Measurements from ENCODE around the gene KCNC1. TPM values are rescaled to one million over a fixed set of nuclear protein-coding genes. Genes with fewer than 3 reads are reported as not detected.

The KCNC1 gene
- total RNA-seq, 1 donor from 2014 or later: 0.20 TPM

DNA sequence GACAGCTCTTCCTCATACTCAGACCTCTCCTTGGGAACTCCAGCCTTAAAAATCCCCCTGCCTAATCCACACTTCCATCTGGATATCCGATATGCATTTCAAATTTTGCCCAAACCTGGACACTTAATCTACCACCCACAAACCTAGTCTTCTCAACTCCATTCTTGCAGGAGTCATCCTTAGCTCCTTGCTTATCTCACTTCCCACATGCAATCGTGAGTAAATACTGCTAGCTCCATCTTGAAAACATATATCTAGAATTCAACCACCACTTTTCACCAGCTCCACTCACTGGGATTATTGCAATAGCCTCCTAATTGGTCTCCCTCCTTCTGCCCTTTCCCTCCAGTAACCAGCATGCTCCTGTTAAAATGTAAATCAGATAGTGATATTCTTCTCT, 17.8 kb upstream of the KCNC1 start:
- H3K4me3 Mint-ChIP-seq (ENCODE audit: unreplicated experiment): no peak overlapping the region
- H3K36me3 Mint-ChIP-seq (ENCODE audit: low read depth): no peaks in the 10 kb centered on the region
- no peak for DNase-seq (ENCODE audit: low spot score)
- H3K27ac Mint-ChIP-seq (ENCODE audit: unreplicated experiment): no peak overlapping the region
- no peaks in the 10 kb centered on the region for H3K9me3 Mint-ChIP-seq (ENCODE audit: low read depth)
- H3K27me3 Mint-ChIP-seq (ENCODE audit: low read depth): peaks cover 19% of the 10 kb centered on the region
- H3K4me1 Mint-ChIP-seq (ENCODE audit: low read depth): peaks cover 3% of the 10 kb centered on the region
- TF ChIP-seq, protein P1, sequence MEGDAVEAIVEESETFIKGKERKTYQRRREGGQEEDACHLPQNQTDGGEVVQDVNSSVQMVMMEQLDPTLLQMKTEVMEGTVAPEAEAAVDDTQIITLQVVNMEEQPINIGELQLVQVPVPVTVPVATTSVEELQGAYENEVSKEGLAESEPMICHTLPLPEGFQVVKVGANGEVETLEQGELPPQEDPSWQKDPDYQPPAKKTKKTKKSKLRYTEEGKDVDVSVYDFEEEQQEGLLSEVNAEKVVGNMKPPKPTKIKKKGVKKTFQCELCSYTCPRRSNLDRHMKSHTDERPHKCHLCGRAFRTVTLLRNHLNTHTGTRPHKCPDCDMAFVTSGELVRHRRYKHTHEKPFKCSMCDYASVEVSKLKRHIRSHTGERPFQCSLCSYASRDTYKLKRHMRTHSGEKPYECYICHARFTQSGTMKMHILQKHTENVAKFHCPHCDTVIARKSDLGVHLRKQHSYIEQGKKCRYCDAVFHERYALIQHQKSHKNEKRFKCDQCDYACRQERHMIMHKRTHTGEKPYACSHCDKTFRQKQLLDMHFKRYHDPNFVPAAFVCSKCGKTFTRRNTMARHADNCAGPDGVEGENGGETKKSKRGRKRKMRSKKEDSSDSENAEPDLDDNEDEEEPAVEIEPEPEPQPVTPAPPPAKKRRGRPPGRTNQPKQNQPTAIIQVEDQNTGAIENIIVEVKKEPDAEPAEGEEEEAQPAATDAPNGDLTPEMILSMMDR (IDR thresholded peaks at IDR 0.05): no peak

DNA sequence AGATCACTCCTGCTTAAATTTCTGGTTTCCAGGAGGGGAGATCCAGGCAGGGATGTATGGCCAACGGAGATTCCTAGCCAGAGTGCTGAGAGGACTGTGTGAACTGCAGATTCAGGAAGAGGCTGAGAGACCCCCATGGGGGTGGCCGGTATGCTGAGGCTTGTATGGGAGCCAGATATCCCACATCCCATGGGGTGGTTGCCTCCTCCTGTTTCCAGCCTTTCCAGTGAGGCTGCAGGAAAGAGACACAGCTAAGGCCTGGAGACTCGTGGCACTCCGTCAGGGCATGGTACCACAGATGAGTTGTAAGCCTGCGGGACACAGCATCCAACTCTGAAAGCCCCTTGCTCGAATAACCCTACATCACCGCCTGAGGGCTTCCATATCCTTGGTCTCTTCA, 16.6 kb upstream of the KCNC1 start:
- Mint-ChIP-seq H3K4me1 (ENCODE audit: low read depth) (peaks cover 3% of the 10 kb centered on the region), H3K4me3 (ENCODE audit: unreplicated experiment) (no peak overlapping the region), H3K27me3 (ENCODE audit: low read depth) (peaks cover 31% of the 10 kb centered on the region), H3K9me3 (ENCODE audit: low read depth) (no peaks in the 10 kb centered on the region), H3K27ac (ENCODE audit: unreplicated experiment) (no peak overlapping the region), H3K36me3 (ENCODE audit: low read depth) (no peaks in the 10 kb centered on the region)
- DNase-seq (ENCODE audit: low spot score): no peak
- TF ChIP-seq, protein P1 (IDR thresholded peaks at IDR 0.05): no peak

DNA sequence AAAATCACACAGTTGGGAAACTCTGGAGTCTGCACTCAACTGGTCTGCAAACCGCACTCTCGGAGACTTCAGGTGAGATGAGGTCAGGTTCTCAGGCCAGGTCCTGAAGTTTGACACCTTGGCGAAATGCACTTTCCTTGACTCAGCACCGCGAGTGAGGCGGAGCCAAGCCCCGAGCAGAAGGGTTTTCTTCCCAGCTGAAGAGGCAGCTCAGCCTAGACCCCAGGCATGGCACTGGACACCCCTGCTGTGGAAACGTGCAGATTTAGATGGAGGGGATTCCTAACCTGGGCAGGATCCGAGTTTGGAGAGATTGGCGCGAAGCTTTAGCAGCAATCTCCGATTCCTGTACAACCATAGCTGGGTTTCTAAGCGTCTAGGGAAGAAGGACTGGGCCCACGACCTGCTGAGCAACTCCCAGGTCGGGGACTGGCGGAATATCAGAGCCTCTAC, 16.0 kb upstream of the KCNC1 start:
- Mint-ChIP-seq H3K36me3 (ENCODE audit: low read depth) (no peaks in the 10 kb centered on the region), H3K4me3 (ENCODE audit: unreplicated experiment) (no peak overlapping the region), H3K27me3 (ENCODE audit: low read depth) (peaks cover 36% of the 10 kb centered on the region), H3K9me3 (ENCODE audit: low read depth) (no peaks in the 10 kb centered on the region), H3K4me1 (ENCODE audit: low read depth) (peaks cover 3% of the 10 kb centered on the region), H3K27ac (ENCODE audit: unreplicated experiment) (no peak overlapping the region)
- TF ChIP-seq, protein P1 (IDR thresholded peaks at IDR 0.05): no peak
- DNase-seq (ENCODE audit: low spot score): no peak

DNA sequence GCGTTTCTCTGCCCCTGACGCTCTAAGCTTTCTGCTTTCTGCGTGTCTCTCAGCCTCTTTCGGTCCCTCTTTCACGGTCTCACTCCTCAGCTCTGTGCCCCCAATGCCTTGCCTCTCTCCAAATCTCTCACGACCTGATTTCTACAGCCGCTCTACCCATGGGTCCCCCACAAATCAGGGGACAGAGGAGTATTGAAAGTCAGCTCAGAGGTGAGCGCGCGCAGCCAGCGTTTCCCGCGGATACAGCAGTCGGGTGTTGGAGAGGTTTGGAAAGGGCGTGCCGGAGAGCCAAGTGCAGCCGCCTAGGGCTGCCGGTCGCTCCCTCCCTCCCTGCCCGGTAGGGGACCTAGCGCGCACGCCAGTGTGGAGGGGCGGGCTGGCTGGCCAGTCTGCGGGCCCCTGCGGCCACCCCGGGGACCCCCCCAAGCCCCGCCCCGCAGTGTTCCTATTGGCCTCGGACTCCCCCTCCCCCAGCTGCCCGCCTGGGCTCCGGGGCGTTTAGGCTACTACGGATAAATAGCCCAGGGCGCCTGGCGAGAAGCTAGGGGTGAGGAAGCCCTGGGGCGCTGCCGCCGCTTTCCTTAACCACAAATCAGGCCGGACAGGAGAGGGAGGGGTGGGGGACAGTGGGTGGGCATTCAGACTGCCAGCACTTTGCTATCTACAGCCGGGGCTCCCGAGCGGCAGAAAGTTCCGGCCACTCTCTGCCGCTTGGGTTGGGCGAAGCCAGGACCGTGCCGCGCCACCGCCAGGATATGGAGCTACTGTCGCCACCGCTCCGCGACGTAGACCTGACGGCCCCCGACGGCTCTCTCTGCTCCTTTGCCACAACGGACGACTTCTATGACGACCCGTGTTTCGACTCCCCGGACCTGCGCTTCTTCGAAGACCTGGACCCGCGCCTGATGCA, 15.3 kb upstream of the KCNC1 start, which contains the start of gene MYOD1:
Gene MYOD1 (plus strand): TSS at position 544 of the 910 bp plus-strand sequence. CDS start 212 bp downstream, at position 756.
- Mint-ChIP-seq H3K36me3 (ENCODE audit: low read depth) (no peaks in the 10 kb centered on the region), H3K27ac (ENCODE audit: unreplicated experiment) (no peak within 1 kb of the TSS), H3K4me3 (ENCODE audit: unreplicated experiment) (peak within 1 kb of the TSS; percentile 24), H3K4me1 (ENCODE audit: low read depth) (peaks cover 3% of the 10 kb centered on the region), H3K27me3 (ENCODE audit: low read depth) (peaks cover 37% of the 10 kb centered on the region), H3K9me3 (ENCODE audit: low read depth) (no peaks in the 10 kb centered on the region)
- TF ChIP-seq, protein P1 (IDR thresholded peaks at IDR 0.05): no peak
- no peak for DNase-seq (ENCODE audit: low spot score)

DNA sequence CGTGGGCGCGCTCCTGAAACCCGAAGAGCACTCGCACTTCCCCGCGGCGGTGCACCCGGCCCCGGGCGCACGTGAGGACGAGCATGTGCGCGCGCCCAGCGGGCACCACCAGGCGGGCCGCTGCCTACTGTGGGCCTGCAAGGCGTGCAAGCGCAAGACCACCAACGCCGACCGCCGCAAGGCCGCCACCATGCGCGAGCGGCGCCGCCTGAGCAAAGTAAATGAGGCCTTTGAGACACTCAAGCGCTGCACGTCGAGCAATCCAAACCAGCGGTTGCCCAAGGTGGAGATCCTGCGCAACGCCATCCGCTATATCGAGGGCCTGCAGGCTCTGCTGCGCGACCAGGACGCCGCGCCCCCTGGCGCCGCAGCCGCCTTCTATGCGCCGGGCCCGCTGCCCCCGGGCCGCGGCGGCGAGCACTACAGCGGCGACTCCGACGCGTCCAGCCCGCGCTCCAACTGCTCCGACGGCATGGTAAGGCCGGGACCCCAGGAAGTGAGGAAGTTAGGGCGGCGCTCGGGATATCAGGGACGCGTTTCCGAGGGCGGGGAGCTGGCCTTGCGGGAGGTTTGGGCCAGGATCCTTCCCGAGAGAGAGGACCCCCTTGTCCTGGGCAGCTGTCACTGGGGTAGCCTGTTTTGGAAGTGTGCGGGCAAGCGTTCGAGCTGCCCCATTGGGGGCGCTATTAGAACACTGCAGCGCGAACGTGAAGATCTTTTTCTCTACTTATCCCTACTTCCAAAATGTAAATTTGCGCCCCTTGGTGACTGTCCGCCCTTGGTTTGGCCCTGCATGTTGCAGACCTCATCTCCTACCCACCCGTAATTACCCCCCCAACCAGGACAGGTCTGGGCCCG, 14.4 kb upstream of the KCNC1 start:
- Mint-ChIP-seq H3K9me3 (ENCODE audit: low read depth) (no peaks in the 10 kb centered on the region), H3K27me3 (ENCODE audit: low read depth) (peaks cover 39% of the 10 kb centered on the region), H3K36me3 (ENCODE audit: low read depth) (no peaks in the 10 kb centered on the region), H3K27ac (ENCODE audit: unreplicated experiment) (no peak overlapping the region), H3K4me1 (ENCODE audit: low read depth) (peaks cover 3% of the 10 kb centered on the region), H3K4me3 (ENCODE audit: unreplicated experiment) (no peak overlapping the region)
- no peak for DNase-seq (ENCODE audit: low spot score)
- TF ChIP-seq, protein P1 (IDR thresholded peaks at IDR 0.05): peak; percentile 62

Data from chondrocyte (in vitro differentiated cells).